ENCODE results near the gene FAM89B.

DNA sequence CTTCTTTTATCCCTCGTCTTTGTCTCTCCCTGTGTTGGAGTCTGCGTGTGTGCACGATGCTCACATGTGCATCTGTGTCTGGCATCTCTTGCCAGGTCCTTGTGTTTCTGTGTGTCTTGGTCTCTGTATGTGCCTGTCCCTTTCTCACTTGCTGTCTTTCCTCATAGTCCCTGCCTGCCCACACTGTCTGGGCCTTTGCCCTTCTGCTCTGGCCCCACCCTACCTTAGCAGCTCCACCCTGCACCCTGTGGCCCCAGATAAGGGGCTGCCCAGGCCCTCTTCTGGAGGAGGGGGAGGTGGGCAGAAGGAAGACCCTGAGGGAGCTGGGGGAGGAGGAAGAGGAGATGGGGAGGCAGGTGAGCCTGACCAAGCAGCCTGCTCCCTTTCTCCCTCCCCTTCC lies 6.3 kb downstream of the FAM89B start:
- TF ChIP-seq, protein P1, sequence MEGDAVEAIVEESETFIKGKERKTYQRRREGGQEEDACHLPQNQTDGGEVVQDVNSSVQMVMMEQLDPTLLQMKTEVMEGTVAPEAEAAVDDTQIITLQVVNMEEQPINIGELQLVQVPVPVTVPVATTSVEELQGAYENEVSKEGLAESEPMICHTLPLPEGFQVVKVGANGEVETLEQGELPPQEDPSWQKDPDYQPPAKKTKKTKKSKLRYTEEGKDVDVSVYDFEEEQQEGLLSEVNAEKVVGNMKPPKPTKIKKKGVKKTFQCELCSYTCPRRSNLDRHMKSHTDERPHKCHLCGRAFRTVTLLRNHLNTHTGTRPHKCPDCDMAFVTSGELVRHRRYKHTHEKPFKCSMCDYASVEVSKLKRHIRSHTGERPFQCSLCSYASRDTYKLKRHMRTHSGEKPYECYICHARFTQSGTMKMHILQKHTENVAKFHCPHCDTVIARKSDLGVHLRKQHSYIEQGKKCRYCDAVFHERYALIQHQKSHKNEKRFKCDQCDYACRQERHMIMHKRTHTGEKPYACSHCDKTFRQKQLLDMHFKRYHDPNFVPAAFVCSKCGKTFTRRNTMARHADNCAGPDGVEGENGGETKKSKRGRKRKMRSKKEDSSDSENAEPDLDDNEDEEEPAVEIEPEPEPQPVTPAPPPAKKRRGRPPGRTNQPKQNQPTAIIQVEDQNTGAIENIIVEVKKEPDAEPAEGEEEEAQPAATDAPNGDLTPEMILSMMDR (IDR thresholded peaks at IDR 0.05; ENCODE audit: insufficient read depth, low read length, poor library complexity, severe bottlenecking): no peak
- no peak for TF ChIP-seq EZH2phosphoT487 (conservative IDR thresholded peaks at IDR 0.05; ENCODE audit: low read length)

All from SU-DHL-6 (cell line).